HG03521 (cell line): ENCODE measurements around the gene PACS1.
"Not testable (repeated sequence)": the region's sequence is repeated elsewhere in the genome, so short reads cannot be mapped to it uniquely, and the experiment has no call there.

ENCODE experiments used
- ATAC-seq: cut with Tn5 transposase; IDR thresholded peaks from one replicate; pipeline ENCODE4 v1.9.1; 2021; ENCODE audit warnings: mild to moderate bottlenecking, moderate library complexity; ENCODE audit not compliant: unreplicated experiment

The PACS1 gene

DNA sequence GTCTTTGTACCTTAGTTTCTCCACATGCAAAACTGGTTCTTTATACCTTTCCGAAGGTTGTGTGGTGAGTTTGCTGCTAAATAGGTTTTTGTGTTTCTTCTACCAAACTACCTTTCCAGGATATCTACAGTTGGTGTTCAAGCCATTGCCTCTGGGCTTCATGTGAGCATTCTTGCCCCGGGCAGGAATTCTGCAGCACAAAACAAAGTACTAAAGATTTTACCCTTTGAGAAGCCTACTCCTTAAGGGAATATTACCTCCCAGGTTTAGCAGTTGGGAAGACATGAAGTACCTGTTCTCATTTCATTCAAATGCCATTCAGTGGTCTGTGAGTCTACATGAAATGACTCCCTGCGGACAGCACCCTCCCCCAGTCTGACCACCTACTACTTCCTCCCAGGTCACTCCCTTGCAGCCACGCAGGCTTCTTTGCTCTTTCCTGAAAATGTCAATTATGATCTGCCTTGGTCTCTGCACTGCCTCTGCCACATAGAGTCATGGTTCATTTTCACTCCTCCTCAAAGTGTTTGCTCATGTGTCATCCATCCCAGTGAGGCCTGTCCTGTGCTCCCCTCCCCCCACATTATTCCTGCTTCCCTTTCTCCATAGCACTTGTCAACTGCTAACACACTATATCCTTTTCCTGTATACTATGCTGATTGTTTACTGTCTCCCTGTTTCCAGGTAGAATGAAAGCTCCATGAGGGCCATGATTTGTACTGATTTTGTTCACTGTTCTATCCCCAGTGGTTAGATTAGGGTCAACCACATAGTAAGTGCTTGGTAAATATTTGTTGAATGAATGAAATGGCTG, 36.9 kb downstream of the PACS1 start:
- ATAC-seq, result no peak

DNA sequence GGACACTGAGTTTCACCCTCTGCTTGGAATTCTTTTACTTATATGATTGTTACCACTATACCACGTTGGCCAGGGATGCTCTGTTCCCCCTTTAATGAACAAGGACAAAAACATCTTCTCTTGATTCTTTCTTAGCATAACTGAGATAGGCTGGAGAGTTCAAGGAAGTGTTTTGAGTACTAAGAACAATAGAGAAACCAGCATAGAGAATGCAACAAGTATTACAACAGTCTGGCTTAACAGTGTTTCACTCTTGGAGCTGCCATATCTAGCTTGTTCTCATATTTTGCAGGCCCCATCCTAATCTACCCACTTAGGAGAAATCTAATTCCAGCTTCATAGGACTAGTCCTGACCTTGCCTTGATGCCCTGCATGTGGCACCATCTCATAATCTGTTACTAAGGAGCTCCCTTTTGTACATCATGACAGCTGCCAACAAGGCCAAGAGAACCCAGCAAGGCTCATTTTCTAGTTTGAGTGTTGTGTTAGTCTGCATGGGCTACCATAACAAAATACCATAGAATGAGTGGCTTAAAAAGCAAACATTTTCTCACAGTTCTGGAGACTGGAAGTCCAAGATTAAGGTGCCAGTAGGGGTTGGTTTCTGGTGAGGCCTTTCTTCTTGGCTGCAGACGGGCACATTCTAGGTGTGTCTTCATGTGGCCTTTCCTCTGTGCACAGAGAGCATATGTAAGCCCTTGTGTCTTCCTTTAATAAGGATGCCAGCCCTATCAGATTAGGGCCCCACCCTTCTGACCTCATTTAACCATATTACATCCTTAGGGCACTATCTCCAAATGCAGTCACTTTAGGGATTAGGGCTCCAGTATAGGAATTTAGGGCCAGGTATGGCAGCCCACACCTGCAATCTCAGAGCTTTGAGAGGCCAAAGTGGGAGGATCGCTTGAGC, 37.8 kb downstream of the PACS1 start:
- no peak for ATAC-seq

DNA sequence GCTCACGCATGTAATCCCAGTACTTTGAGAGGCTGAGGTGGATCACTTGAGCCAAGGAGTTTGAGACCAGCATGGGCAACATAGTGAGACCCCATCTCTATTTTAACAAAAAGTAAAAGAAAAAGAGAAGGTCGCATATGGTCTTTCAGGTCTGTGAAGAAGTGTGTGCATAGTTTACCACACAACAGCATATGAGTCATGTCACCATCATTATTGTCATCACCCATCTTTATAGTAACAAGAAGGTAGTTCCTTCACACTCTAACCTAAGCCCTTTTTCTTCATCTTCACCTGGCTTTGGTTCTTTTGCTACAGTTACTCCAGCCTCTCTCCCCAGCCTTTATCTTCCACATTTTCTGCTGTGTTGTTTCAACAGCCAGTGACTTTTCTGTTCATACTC, 39.2 kb downstream of the PACS1 start:
- no peak for ATAC-seq

DNA sequence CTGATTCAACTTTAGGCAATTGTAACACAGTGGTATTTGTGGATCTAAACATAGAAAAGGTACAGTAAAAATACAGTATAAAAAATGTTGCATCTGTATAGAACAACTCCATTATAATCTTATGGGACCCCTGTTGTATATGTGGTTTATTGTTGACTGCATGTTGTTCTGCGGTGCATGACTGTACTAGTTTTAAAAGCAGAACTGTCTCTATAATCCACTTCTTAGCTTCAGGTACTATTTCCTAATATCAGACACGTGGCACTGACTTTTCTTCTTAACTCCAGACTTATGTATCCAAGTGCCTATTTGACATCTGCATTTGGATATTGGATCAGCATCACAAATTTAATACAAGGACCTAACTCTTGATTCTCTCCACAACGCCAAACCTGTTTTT, 41.1 kb downstream of the PACS1 start:
- no peak for ATAC-seq

DNA sequence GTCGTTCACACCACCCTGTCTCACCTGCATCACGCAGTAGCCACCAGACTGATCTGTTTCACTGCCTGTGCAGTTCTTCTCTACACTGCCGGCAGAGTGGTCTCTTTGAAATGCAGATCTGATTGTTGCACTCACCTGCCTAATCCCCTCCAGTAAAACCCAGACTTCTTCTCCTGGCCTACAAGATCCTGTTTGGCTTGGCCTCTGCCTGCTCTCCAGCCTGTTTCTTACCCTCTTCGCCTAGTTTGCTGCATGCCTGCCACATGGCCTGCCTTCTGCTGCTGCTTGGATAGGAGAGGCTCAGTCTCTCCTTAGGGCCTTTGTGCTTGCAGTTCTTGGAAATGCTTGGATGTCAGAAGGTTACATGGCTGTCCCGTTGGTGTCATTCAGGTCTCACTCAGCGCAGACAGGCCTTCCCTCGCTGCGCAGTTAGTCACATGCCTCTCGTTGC, 42.0 kb downstream of the PACS1 start:
- no peak for ATAC-seq

DNA sequence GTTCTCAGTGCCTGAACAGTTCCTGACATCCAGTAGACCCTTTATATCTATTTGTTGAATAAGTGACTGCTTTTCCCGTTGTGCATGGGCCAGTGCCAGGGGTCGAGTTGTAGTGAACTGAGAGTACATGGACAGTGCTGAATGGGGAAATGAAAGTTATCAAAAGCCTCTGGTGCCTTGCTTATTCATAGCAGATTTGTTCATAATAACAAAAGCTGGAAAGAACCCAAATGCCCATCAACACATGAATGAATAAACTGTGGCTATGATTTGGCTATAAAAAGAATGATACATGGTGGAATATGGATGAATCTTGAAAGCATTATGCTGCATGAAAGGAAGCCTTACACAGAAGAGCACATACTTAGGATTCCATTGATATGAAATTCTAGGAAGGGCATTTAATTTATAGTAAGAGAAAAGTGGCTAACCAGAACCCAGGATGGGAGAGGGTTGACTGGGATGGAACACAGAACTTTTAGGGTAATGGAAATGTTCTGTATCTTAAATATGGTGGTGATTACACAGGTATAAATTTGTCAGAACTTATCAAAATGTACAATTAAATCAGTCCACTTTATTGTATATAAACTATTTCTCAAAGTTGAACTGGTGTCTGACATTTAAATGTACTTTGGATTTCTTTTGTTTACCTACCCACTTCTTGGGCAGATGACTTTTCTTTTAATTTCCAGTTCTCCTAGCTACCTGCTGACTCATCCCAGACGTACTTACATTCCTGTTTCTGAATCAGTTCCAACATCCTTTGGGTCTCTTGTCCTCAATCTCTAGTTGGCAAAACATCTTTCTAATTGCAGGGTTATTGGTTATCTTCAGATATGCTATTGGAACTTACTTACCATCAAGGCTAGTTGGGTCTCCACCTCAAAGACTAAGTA, 42.8 kb downstream of the PACS1 start:
- no peak for ATAC-seq

DNA sequence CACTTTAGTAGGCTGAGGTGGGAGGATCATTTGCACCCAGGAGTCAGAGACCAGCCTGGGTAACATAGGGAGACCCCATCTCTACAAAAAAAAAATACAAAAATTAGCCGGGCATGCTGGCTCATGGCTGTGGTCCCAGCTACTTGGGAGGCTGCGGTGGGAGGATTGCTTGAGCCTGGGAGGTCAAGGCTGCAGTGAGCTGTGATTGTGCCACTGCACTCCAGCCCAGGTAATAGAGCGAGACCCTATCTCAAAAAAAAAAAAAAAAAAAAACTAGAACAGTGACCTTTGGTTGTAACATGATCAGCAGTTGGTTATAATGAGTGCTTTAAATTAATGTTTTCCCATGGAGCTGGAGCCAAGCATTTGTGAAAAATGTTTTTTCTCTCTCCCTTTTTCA, 44.9 kb downstream of the PACS1 start:
- not testable (repeated sequence) for ATAC-seq

DNA sequence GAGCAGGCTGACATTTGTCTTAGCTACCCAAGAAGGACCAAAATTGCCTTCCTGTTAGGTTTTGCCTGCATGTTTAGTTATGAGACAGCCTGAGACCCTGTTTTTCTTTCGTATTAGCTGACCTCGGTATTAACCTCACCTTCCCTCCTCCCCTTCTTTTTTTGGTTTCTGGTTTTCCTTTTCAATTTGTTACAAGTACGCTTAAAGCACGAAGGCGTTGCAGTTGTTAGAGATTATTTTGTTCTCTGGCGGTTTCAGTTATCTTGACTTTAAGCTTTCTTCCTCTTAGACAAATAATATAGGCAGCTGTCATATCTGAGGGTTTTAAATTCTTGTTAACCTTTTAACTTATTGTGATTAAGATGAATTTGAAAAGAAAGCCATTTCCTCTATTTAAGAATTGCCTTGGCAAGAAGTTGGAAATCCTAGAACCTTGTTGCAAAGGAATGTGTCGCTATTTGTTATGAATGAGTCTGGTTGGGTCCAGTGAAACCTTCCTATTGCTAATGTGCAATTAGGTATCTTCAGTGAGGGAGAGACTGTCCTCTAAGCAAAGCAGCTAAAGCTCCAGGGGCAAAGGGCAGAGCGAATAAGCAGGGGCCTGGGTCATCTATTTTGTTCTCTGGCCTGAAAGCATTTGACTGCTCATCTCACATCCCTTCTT, 45.7 kb downstream of the PACS1 start:
- ATAC-seq, result peak; percentile 56

DNA sequence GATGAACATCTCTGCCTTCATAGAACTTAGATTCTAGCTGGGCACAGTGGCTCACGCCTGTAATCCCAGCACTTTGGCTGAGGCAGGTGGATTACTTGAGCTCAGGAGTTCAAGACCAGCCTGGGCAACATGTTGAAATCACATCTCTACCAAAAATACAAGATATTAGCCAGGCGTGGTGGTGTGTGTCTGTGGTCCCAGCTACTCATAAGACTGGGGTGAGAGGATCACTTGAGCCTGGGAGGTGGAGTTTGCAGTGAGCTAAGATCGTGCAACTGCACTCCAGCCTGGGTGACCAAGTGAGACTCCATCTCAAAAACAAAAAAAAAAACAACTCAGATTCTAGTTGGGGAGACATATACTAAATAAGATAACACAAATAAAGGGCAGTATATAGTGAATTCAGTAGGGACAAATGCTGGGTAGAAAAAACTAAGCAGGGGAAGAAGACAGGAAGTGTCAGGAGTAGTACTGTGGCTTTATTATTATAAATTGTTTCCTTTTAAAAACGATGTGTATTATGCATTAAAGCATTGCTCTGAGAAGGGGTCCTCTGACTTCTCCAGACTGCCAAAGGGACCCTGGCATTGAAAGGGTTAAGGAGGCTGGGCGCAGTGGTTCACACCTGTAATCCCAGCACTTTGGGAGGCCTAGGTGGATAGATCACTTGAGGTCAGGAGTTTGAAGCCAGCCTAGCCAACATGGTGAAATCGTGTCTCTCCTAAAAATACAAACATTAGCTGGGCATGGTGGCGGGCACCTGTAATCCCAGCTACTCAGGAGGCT, 46.7 kb downstream of the PACS1 start:
- no peak for ATAC-seq

DNA sequence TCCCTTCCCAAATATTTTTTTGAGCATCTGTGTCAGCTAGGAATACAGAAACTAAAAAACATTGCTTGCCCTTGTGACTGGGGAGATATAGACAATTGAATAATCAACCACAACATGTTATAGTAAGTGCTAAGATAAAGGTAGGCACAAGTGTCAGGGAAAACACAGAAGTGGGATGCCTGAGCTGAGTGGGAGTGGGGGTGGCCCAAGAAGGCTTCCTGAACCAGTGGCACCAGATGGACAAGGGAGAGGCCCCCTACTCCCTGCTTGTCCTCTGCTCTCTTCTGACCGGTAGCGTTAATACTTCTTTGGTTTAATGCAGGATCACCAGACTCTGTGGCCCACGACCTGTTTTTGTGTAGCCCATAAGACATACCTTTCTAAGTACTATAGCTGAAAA, 48.8 kb downstream of the PACS1 start:
- ATAC-seq, result no peak

DNA sequence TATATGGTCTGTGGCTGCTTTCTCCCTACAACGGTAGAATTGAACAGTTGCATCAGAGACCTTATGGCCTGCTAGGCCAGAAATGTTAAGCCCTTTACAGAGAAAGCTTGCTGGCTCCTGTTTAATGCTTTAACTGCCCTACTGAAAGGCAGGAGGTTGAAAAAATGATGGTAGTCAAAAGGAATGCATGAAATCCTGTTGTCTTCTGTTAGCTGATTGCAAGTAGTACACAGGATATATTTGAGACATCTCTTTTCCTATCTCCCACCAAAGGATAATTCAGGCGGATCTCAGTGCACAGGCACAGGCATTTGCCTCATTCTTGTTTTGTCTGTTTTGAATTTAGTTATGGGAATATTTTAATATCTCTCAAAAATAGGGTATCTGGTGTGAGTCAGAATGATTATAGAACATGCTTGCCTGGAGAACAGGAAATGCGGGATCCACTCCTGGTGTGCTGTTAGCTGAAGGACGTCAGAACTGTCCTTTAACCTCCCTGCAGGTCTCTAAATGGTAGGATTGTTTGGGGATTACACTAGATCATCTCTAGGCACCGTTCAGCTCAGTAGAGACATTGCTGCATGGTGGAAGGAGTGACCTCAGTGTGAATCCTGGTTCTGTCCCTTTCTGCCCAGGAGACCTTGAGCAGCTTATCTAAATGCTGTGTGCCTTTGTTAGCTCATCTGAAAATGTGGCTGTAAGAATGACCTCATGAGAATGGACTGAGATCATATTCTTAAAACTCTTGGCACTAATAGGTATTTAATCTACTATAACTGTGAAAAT, 49.5 kb downstream of the PACS1 start:
- ATAC-seq, result no peak

DNA sequence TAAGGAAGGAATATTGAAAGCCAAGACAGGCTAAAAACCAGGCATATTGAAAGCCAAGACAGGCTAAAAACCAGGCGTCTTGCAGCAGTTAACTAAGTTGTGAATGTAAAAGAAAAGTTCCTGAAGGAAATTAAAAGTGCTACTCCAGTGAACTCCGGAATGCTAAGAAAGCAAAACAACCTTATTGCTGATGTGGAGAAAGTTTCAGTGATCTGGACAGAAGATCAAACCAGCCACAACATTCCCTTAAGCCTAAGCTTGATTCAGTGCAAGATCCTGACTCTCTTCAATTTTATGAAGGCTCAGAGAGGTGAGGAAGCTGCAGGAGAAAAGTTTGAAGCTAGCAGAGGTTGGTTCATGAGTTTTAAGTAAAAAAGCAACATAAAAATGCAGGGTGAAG, 51.4 kb downstream of the PACS1 start:
- no peak for ATAC-seq

DNA sequence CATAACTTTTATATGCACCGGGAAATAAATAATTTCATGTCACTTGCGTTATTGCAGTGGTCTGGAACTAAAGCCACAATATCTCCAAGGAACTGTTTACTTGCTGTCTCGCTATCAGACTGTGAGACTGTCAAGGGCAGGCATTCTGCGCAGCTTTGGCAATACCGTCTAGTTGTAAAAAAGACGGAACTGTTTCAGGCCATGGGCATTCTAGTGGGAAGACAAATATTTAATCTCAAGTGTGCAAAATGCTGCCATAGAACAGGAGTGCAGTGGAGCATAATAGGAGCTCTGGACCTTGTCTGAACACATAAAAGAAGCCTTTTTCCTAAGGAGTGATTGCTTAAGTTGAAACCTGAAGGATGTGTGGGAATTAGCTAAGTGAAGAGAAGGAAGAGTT, 53.8 kb downstream of the PACS1 start:
- no peak for ATAC-seq

DNA sequence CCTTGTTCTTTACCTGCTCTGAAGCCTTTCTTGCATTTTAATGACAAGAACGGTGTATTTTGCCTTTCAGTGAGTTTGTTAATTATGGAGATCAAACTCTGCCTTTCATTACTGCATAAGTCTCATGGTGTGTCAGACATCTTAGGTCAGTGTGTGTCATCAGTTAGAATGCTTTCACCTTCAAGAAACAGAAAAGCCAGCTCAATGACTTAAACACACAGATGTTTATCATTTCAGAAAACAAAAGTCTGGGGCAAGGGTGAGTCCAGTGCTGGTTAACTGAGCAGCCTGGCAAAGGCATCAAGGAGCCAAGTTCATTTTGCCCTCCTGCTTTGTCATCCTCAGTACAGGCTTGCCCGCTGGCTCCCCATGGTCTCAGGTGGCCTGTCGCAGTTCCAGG, 54.5 kb downstream of the PACS1 start:
- no peak for ATAC-seq

DNA sequence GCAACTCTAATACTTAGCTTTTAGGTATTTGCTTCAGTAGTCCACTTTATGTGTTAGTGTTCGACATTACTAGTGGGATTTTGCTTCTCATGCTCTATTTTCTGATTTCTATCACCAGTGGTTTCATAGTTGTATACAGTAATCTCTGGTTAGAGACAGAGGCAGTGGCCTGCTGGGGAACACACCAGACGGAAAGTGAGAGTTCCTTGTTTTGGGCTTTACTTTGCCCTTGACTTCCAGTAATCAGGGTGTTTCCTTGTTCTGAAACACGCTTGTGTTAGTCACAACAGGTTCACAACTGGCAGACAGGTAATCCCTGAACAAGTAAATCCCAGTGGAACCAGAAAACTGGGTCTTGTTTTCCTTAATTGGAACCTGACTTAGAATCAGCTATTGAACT, 56.0 kb downstream of the PACS1 start:
- ATAC-seq, result no peak

DNA sequence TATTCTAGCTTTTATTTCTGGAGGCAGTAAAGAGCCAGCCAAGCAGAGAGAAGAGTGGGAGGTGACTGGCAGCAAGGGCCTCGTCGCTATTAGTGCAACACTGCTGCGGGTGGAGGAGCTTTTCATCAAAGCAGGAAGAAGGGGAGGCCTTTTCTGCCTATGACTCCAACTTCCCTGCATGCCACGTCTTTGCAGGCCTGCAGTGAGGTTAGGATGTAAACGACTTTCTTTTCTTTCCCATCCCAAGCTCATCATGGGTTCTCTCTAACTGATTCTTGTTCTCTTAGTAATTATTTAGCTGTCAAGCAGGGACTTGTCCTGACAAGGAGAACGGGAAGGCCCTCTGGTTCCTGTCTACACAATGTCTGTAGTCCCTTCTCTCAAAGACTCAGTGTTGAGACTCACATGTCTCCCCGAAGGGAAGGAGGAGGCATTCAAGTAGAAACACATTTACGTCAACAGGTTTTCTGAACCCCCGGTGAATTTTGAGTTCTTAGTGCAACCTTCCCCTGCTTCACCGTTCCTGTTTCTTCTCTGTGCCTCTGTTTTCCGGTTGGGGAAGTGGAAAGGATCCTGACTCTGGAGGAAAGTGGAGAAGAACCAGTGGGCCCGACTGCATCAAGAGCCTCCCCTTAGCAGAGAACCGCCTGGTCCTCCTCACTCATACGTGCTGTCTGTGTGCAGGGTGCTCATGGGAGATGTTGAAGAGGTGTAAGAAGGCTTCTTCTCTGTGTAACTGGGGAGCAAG, 56.9 kb downstream of the PACS1 start:
- no peak for ATAC-seq

DNA sequence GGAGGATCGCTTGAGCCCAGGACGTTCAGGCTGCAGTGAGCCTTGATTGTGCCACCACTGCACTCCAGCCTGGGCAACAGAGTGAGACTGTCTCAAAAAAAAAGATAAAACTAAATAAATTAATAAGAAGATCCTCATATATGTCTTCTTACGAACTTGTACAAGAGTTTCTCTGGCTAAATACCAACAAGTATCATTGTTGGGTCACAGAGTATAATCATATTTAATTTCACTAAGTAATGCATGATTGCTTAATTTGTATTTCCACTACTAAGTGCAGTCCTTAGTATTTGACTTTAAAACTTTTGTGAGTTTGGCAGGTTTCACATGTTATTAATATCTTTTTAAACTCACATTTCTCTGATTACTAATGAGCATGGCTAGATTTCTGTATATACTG, 60.9 kb downstream of the PACS1 start:
- ATAC-seq, result no peak

DNA sequence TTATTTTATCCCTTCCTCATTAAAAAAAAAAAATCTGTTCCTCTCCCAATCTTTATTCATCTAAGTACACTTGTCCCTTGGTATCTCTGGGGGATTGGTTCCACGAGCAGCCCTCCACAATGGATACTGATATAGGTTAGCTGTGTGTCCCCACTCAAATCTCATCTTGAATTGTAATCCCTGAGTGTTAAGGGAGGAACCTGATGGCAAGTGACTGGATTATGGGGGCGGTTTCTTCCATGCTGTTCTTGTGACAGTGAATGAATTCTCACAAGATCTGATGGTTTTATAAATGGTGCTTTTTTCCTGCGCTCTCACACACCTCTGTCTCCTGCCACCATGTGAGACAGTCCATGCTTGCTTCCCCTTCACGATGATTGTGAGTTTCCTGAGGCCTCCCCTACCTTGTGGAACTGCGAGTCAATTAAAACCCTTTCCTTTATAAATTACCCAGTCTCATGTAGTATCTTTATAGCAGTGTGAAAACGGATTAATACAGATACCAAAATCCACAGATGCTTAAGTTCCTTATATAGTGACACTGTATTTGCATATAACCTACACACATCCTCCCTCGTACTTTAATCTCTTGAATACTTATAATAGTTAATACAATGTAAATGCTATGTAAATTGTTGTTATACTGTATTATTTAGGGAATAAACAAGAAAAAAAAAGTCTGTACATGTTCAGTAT, 62.0 kb downstream of the PACS1 start:
- ATAC-seq, result no peak
